ENCODE results near the gene ROBO2. TPM values are rescaled to one million over a fixed set of nuclear protein-coding genes. Genes with fewer than 3 reads are reported as not detected.

ROBO2 gene
- total and polyA plus RNA-seq, 10 of the 15 experiments (the other 5 are each of a cell fraction or from before 2014, with no cell fraction given): 0.22 to 2.5 (median 0.81) TPM

- Histone ChIP-seq H2AFZ (ENCODE audit: control insufficient read depth, low read depth, low read length) (no peak overlapping the region), H3K9ac (ENCODE audit: control insufficient read depth, insufficient read depth, low read length) (no peak overlapping the region), H3K4me3 (no peak overlapping the region), H3K4me1 (ENCODE audit: control insufficient read depth, insufficient read depth, low read length) (no peaks in the 10 kb centered on the region), H3K27ac (ENCODE audit: control insufficient read depth, insufficient read depth) (no peak overlapping the region), H4K20me1 (ENCODE audit: control insufficient read depth, insufficient read depth) (no peaks in the 10 kb centered on the region), H3K27me3 (replicated peaks in 1 of 2; ENCODE audit: control insufficient read depth in 2 of 2, insufficient read depth in 2 of 2, low read length in 1 of 2) (no peaks in the 10 kb centered on the region), H3K9me3 (replicated peaks; ENCODE audit: control insufficient read depth, insufficient read depth, low read length) (no peaks in the 10 kb centered on the region), H3K79me2 (ENCODE audit: control insufficient read depth, insufficient read depth, low read length) (no peaks in the 10 kb centered on the region), H3K36me3 (ENCODE audit: control insufficient read depth in 2 of 2, insufficient read depth in 2 of 2, low read length in 1 of 2) (no peaks in the 10 kb centered on the region), H3K4me2 (ENCODE audit: control insufficient read depth, insufficient read depth) (no peak overlapping the region)
- no peak for ATAC-seq
- BruUV-seq (replicated peaks): no TSS peak
- POLR2A ChIA-PET: no interaction called here
- in situ Hi-C loops (cut with MboI): no loop called here
- CTCF ChIA-PET: no interaction called here
- 19% methylated on average over 3 of the region's 3 CpGs for WGBS (ENCODE audit: insufficient coverage, insufficient replicate concordance, low lambda C conversion rate, missing lambda C conversion rate)
- intact Hi-C loops (cut with micrococcal nuclease; ENCODE audit: unreplicated experiment): no loop called here
- no peak for DNase-seq (ENCODE audit: low read depth, low spot score)
- no peak for FAIRE-seq
- SMC1A ChIA-PET (ENCODE audit: uncharacterized antibody, unreplicated experiment): interaction anchor here (0.8 kb wide), 1 partner anchor 334 kb away, joined by 3 read pairs; no protein-coding TSS in a partner anchor
- RAD21 ChIA-PET (ENCODE audit: unreplicated experiment): no interaction called here
- TF ChIP-seq ZBED1 (IDR thresholded peaks at IDR 0.05; ENCODE audit: borderline replicate concordance): no peak
- TF ChIP-seq BRCA1 (IDR thresholded peaks at IDR 0.05; ENCODE audit: low read depth, low read length): no peak
- TF ChIP-seq RCOR1 (conservative IDR thresholded peaks at IDR 0.05; ENCODE audit: low read depth, low read length): no peak
- no peak for TF ChIP-seq RAD51 (IDR thresholded peaks at IDR 0.05)
- TF ChIP-seq YBX1 (IDR thresholded peaks at IDR 0.05): no peak
- TF ChIP-seq ZZZ3 (IDR thresholded peaks at IDR 0.05; ENCODE audit: control insufficient read depth, insufficient read length, low read depth): no peak
- TF ChIP-seq JUND (IDR thresholded peaks at IDR 0.05; ENCODE audit: low read depth, low read length): no peak
- no peak for TF ChIP-seq SMARCA5 (IDR thresholded peaks at IDR 0.05)
- TF ChIP-seq, protein P1, sequence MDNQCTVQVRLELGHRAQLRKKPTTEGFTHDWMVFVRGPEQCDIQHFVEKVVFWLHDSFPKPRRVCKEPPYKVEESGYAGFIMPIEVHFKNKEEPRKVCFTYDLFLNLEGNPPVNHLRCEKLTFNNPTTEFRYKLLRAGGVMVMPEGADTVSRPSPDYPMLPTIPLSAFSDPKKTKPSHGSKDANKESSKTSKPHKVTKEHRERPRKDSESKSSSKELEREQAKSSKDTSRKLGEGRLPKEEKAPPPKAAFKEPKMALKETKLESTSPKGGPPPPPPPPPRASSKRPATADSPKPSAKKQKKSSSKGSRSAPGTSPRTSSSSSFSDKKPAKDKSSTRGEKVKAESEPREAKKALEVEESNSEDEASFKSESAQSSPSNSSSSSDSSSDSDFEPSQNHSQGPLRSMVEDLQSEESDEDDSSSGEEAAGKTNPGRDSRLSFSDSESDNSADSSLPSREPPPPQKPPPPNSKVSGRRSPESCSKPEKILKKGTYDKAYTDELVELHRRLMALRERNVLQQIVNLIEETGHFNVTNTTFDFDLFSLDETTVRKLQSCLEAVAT (IDR thresholded peaks at IDR 0.05): no peak
- TF ChIP-seq HDAC6 (IDR thresholded peaks at IDR 0.05; ENCODE audit: unreplicated experiment): no peak
- no peak for TF ChIP-seq KDM1A (IDR thresholded peaks at IDR 0.05; ENCODE audit: borderline replicate concordance)
- no peak for TF ChIP-seq TAF1 (IDR thresholded peaks at IDR 0.05; ENCODE audit: borderline replicate concordance, low read depth, low read length)
- TF ChIP-seq, protein P2, sequence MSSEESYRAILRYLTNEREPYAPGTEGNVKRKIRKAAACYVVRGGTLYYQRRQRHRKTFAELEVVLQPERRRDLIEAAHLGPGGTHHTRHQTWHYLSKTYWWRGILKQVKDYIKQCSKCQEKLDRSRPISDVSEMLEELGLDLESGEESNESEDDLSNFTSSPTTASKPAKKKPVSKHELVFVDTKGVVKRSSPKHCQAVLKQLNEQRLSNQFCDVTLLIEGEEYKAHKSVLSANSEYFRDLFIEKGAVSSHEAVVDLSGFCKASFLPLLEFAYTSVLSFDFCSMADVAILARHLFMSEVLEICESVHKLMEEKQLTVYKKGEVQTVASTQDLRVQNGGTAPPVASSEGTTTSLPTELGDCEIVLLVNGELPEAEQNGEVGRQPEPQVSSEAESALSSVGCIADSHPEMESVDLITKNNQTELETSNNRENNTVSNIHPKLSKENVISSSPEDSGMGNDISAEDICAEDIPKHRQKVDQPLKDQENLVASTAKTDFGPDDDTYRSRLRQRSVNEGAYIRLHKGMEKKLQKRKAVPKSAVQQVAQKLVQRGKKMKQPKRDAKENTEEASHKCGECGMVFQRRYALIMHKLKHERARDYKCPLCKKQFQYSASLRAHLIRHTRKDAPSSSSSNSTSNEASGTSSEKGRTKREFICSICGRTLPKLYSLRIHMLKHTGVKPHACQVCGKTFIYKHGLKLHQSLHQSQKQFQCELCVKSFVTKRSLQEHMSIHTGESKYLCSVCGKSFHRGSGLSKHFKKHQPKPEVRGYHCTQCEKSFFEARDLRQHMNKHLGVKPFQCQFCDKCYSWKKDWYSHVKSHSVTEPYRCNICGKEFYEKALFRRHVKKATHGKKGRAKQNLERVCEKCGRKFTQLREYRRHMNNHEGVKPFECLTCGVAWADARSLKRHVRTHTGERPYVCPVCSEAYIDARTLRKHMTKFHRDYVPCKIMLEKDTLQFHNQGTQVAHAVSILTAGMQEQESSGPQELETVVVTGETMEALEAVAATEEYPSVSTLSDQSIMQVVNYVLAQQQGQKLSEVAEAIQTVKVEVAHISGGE (CRISPR knock-in tag; IDR thresholded peaks at IDR 0.05): no peak
- no peak for TF ChIP-seq E2F4 (IDR thresholded peaks at IDR 0.05; ENCODE audit: low read depth, low read length)
- no peak for TF ChIP-seq MYC (IDR thresholded peaks at IDR 0.05; ENCODE audit: insufficient read depth, insufficient read length, insufficient replicate concordance, low read length, severe bottlenecking)
- no peak for TF ChIP-seq ZNF687 (IDR thresholded peaks at IDR 0.05)
These were observed 182.8 kb downstream of the ROBO2 start for GRCh38 chr3:77222701-77223100.

Measured in GM12878 (cell line).